ENCODE results near the gene MAMSTR. TPM values are rescaled to one million over a fixed set of nuclear protein-coding genes. Genes with fewer than 3 reads are reported as not detected.

The MAMSTR gene
- total RNA-seq, 3 donors from 2014 or later (not counting 1 experiment from before 2014, with no cell fraction given) = 0.56 to 1.2 (median 0.98) TPM

- no peak for ATAC-seq
- peaks cover 30% of the 10 kb centered on the region for H3K4me1 ChIP-seq (ENCODE audit: control insufficient read depth, insufficient read depth, low read length)
- H3K27ac ChIP-seq (ENCODE audit: low read length) = no peak overlapping the region
- Mint-ChIP-seq H3K4me3 (no peak overlapping the region), H3K27me3 (ENCODE audit: low read depth in 2 of 2) (peaks cover 9 to 15% of the 10 kb centered on the region in 2 donors), H3K36me3 (no peaks in the 10 kb centered on the region), H3K4me1 (peaks cover 8 to 36% of the 10 kb centered on the region in 2 donors), H3K27ac (no peak overlapping the region), H3K9me3 (no peaks in the 10 kb centered on the region)
- intact Hi-C loops (cut with micrococcal nuclease) = no loop called here
- H3K27me3 ChIP-seq (ENCODE audit: control insufficient read depth, insufficient read depth, low read length) = peaks cover 23% of the 10 kb centered on the region
- H3K36me3 ChIP-seq (ENCODE audit: control insufficient read depth, insufficient read depth, low read length) = no peaks in the 10 kb centered on the region
- peaks cover 5% of the 10 kb centered on the region for H3K9me3 ChIP-seq (ENCODE audit: control insufficient read depth, insufficient read depth, low read length)
- H3K4me3 ChIP-seq (ENCODE audit: low read length) = no peak overlapping the region
- 52% methylated on average over 35 of the region's 35 CpGs for WGBS (ENCODE audit: insufficient coverage)
- no peak for TF ChIP-seq CTCF (IDR thresholded peaks at IDR 0.05)
- peak in 1 of 2 donors; percentile 51 for DNase-seq
These were observed 21.8 kb upstream of the MAMSTR start for GRCh38 chr19:48741129-48741999.

DNA sequence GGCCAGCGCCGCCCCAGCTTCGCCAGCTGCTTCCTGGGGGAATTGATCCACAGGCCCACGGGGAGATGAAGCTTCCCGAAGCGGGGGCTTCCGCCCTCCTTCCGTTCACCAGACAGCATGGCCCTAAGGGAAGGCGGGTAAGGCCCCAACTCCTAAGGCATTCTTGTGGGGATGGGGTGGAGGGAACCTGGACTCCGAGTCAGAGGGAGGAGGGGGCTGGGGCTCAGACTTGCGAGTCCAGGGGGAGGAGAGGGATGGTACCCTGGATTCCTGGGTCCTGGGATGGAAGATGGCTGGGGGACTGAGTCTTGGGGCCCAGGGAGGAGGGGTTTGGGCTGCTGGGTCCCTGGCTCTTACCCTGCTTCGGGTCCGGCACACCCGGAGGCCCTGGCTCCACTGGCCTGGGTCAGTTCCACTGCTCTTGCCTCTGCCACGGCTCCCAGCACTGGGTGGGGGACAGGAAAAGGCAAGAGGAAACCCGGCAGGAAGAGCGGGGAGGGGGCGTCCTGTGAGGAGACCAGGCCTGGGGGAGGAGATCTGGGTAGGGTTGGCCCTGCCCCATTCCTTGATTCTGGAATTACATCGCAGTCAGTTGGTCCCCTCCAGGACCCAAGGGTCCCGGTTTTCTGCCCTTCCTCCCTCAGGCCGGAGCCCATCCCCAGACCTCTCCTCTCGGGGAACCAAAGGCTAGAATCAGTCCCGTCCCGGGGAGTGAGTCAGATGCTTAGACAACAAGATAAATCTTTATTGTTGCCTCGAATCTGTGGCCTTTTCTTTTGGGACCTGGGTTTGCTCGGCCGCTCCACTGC, 20.8 kb upstream of the MAMSTR start, which contains the start of gene RASIP1:
Gene RASIP1 (minus strand): TSS at position 447 of the 809 bp plus-strand sequence. CDS start 328 bp downstream, at position 119.
- intact Hi-C loops (cut with micrococcal nuclease) = no loop called here
- peaks cover 2% of the 10 kb centered on the region for H3K9me3 ChIP-seq (ENCODE audit: control insufficient read depth, insufficient read depth, low read length)
- peak in 1 of 2 donors; percentile 19 for DNase-seq
- H3K4me1 Mint-ChIP-seq = peaks cover 8 to 28% of the 10 kb centered on the region in 2 donors
- H3K9me3 Mint-ChIP-seq = no peaks in the 10 kb centered on the region
- peaks cover 27% of the 10 kb centered on the region for H3K4me1 ChIP-seq (ENCODE audit: control insufficient read depth, insufficient read depth, low read length)
- H3K27ac Mint-ChIP-seq = no peak within 1 kb of the TSS
- H3K4me3 Mint-ChIP-seq = peak within 1 kb of the TSS; percentile 49
- no peaks in the 10 kb centered on the region for H3K36me3 Mint-ChIP-seq
- no peak for ATAC-seq
- TF ChIP-seq CTCF (IDR thresholded peaks at IDR 0.05) = no peak
- WGBS (ENCODE audit: insufficient coverage) = 33% methylated on average over 27 of the region's 27 CpGs
- H3K27me3 ChIP-seq (ENCODE audit: control insufficient read depth, insufficient read depth, low read length) = peaks cover 13% of the 10 kb centered on the region
- no peak within 1 kb of the TSS for H3K4me3 ChIP-seq (ENCODE audit: low read length)
- no peaks in the 10 kb centered on the region for H3K36me3 ChIP-seq (ENCODE audit: control insufficient read depth, insufficient read depth, low read length)
- no peak within 1 kb of the TSS for H3K27ac ChIP-seq (ENCODE audit: low read length)
- peaks cover 0 to 6% of the 10 kb centered on the region in 2 donors for H3K27me3 Mint-ChIP-seq (ENCODE audit: low read depth in 2 of 2)

DNA sequence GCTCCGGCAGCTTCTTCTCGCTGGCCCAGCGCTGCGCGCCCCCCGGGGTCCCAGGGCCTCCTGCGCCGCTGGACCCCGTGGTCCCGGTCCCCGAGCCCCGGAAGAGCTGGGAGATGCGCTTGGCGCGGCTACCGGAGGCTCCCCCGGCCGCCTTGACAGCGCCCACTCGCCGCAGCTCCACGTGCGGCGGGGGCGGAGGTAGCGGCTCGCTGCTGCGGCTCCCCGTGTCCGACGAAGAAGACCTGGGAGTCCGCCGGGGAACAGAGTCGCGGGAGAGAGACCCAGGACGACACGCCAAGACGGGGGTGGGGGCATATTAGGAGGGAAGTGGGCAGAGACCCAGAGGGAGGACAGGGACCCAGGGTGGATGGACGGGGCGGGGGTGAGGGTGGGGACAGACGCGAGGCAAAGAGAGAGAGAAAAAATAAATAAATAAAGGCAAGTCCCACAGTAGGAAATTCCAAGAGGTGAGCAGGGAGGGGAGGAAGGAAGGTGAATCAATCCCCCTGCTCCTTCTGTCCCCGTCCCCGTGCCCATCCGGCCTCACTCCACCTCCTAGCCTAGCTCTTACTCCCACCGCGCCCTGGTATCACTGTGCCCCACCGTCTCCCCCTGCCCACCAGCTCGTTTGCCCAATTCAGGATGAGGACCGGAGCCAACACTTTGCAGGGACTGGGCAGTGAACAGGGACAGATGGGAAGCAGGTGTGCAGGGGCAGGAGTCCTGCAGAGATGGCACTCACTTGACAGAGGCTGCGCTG, 20.1 kb upstream of the MAMSTR start:
- peak overlapping the region; percentile 49 for H3K4me3 Mint-ChIP-seq
- Histone ChIP-seq H3K36me3 (ENCODE audit: control insufficient read depth, insufficient read depth, low read length) (no peaks in the 10 kb centered on the region), H3K9me3 (ENCODE audit: control insufficient read depth, insufficient read depth, low read length) (no peaks in the 10 kb centered on the region), H3K4me3 (ENCODE audit: low read length) (no peak overlapping the region), H3K4me1 (ENCODE audit: control insufficient read depth, insufficient read depth, low read length) (peaks cover 25% of the 10 kb centered on the region), H3K27me3 (ENCODE audit: control insufficient read depth, insufficient read depth, low read length) (peaks cover 9% of the 10 kb centered on the region), H3K27ac (ENCODE audit: low read length) (no peak overlapping the region)
- intact Hi-C loops (cut with micrococcal nuclease) = loop anchor here (5.0 kb wide), 1 partner anchor 92 kb away; the partner anchor contains the start of gene CA11
- TF ChIP-seq CTCF (IDR thresholded peaks at IDR 0.05) = no peak
- peak in 1 of 3 donors; percentile 3 for ATAC-seq
- peak in 1 of 2 donors; percentile 32 for DNase-seq
- H3K27ac Mint-ChIP-seq = no peak overlapping the region
- peaks cover 0 to 3% of the 10 kb centered on the region in 2 donors for H3K27me3 Mint-ChIP-seq (ENCODE audit: low read depth in 2 of 2)
- H3K36me3 Mint-ChIP-seq = no peaks in the 10 kb centered on the region
- 5% methylated on average over 51 of the region's 51 CpGs for WGBS (ENCODE audit: insufficient coverage)
- H3K4me1 Mint-ChIP-seq = peaks cover 8 to 24% of the 10 kb centered on the region in 2 donors
- H3K9me3 Mint-ChIP-seq = no peaks in the 10 kb centered on the region

Measured in natural killer cell (primary cell).